H1 (cell line): ENCODE measurements around the gene KDM2A. TPM values are rescaled to one million over a fixed set of nuclear protein-coding genes. Genes with fewer than 3 reads are reported as not detected.

Source experiments
- CTCF ChIA-PET: fragments of 300-600 bp; sonication (Branson Sonifier 250); formaldehyde crosslinking; loops from one replicate; lab custom pipeline; 2021; ENCODE audit not compliant: partially characterized antibody; lab: Charles Lee
- POLR2A ChIA-PET: fragments of 300-600 bp; sonication (Branson Sonifier 250); formaldehyde crosslinking; loops from one replicate; lab custom pipeline; 2021; ENCODE audit warnings: inconsistent platforms; ENCODE audit not compliant: partially characterized antibody; lab: Charles Lee
- DNase-seq, 2 experiments: peaks; one replicate each; pipeline versions ENCODE4 v3.0.0 to v3.0.0-alpha.2; 2010 to 2022; ENCODE audit warnings: low spot score in 2 of 2, low read depth in 1 of 2, mixed read lengths in 1 of 2
- FAIRE-seq: peaks from 2 replicates; lab custom pipeline; 2011; peaks lifted over from hg19 to GRCh38; lab: Jason Lieb, UNC
- H2AFZ ChIP-seq: 2 replicates; pipeline ENCODE4 v1.8.1; 2012; ENCODE audit warnings: low read length, inconsistent platforms
- H2AK5ac ChIP-seq: 2 replicates; pipeline ENCODE4 v1.6.1; 2013; ENCODE audit warnings: low read depth, low read length
- H2BK120ac ChIP-seq: replicated peaks from 2 replicates; pipeline ENCODE3; 2013; ENCODE audit warnings: low read depth, low read length, inconsistent platforms
- H2BK12ac ChIP-seq: 2 replicates; pipeline ENCODE4 v1.6.1; 2013; ENCODE audit warnings: low read depth, low read length
- H2BK15ac ChIP-seq: 2 replicates; pipeline ENCODE4 v1.6.1; 2013; ENCODE audit warnings: low read length
- H2BK20ac ChIP-seq: 2 replicates; pipeline ENCODE4 v1.6.1; 2013; ENCODE audit warnings: low read length
- H2BK5ac ChIP-seq: 2 replicates; pipeline ENCODE4 v1.6.1; 2013; ENCODE audit warnings: low read depth, low read length
- H3K14ac ChIP-seq: 2 replicates; pipeline ENCODE4 v1.6.1; 2013; ENCODE audit warnings: inconsistent platforms; ENCODE audit not compliant: insufficient read length
- H3K18ac ChIP-seq: 2 replicates; pipeline ENCODE4 v1.6.1; 2013; ENCODE audit warnings: low read length; ENCODE audit errors: extremely low read depth
- H3K23ac ChIP-seq: 2 replicates; pipeline ENCODE4 v1.6.1; 2013; ENCODE audit warnings: inconsistent platforms; ENCODE audit not compliant: insufficient read length
- H3K23me2 ChIP-seq: 2 replicates; pipeline ENCODE4 v1.6.1; 2013; ENCODE audit warnings: low read depth, low read length
- H3K27ac ChIP-seq: 2 replicates; pipeline ENCODE4 v1.6.1; 2011; ENCODE audit warnings: low read depth, low read length, inconsistent platforms
- H3K27me3 ChIP-seq, 4 experiments: replicated peaks in 1 of 4; 1 replicate in 1 of 4; 2 replicates in 3 of 4; pipeline versions ENCODE4 v1.6.1 to v1.8.1; 2011 to 2013; ENCODE audit warnings: low read length in 3 of 4, mild to moderate bottlenecking in 3 of 4, inconsistent platforms in 2 of 4, mixed read lengths in 2 of 4, moderate library complexity in 1 of 4; ENCODE audit not compliant: control insufficient read depth in 3 of 4, insufficient read depth in 3 of 4; ENCODE audit errors: extremely low read depth in 1 of 4
- H3K36me3 ChIP-seq, 4 experiments: 2 replicates each; pipeline versions ENCODE4 v1.6.1 to v1.8.1; 2011 to 2013; ENCODE audit warnings: mild to moderate bottlenecking in 4 of 4, low read length in 3 of 4, moderate library complexity in 2 of 4, control low read depth in 1 of 4, inconsistent platforms in 1 of 4; ENCODE audit not compliant: insufficient read depth in 4 of 4, control insufficient read depth in 2 of 4
- H3K4ac ChIP-seq: replicated peaks from 2 replicates; pipeline ENCODE3; 2013; ENCODE audit warnings: low read length, low read depth, mixed read lengths, inconsistent platforms; ENCODE audit not compliant: insufficient read length
- H3K4me1 ChIP-seq, 4 experiments: replicated peaks in 1 of 4; 1 replicate in 1 of 4; 2 replicates in 3 of 4; pipeline versions ENCODE4 v1.6.1 to v1.8.1; 2011 to 2013; ENCODE audit warnings: low read length in 3 of 4, inconsistent platforms in 2 of 4, mixed read lengths in 1 of 4; ENCODE audit not compliant: insufficient read depth in 4 of 4, control insufficient read depth in 3 of 4
- H3K4me2 ChIP-seq, 2 experiments: 2 replicates each; pipeline versions ENCODE4 v1.6.1 to v1.8.1; 2011 to 2013; ENCODE audit warnings: low read depth in 2 of 2, low read length in 2 of 2, control low read depth in 1 of 2, inconsistent platforms in 1 of 2, mild to moderate bottlenecking in 1 of 2; ENCODE audit not compliant: insufficient read depth in 1 of 2
- H3K4me3 ChIP-seq, 4 experiments: fragments of 200-600, 300-600 bp in 1 of 4; sonication (generic), shearing (Covaris generic), sonication (Bioruptor Twin) in 1 of 4; 2 replicates each; pipeline versions ENCODE4 v1.5.1 to v1.8.1; 2011 to 2016; ENCODE audit warnings: low read length in 4 of 4, low read depth in 3 of 4, control low read depth in 2 of 4, inconsistent platforms in 2 of 4, mild to moderate bottlenecking in 2 of 4, mixed read lengths in 1 of 4, moderate library complexity in 1 of 4; ENCODE audit not compliant: insufficient read depth in 2 of 4; ENCODE audit errors: extremely low read depth in 1 of 4
- H3K56ac ChIP-seq: replicated peaks from 2 replicates; pipeline ENCODE3; 2013; ENCODE audit warnings: low read depth, mild to moderate bottlenecking, mixed read lengths, low read length, inconsistent platforms; ENCODE audit not compliant: insufficient read length
- H3K79me1 ChIP-seq: 2 replicates; pipeline ENCODE4 v1.6.1; 2013; ENCODE audit warnings: low read depth, low read length, control low read depth
- H3K79me2 ChIP-seq, 2 experiments: 2 replicates each; pipeline versions ENCODE4 v1.6.1 to v1.8.1; 2012 to 2013; ENCODE audit warnings: low read length in 2 of 2, mild to moderate bottlenecking in 2 of 2, inconsistent platforms in 1 of 2; ENCODE audit not compliant: insufficient read depth in 2 of 2, control insufficient read depth in 1 of 2
- H3K9ac ChIP-seq, 4 experiments: replicated peaks in 1 of 4; 1 replicate in 1 of 4; 2 replicates in 3 of 4; pipeline versions ENCODE4 v1.6.1 to v1.8.1; 2011 to 2013; ENCODE audit warnings: low read depth in 3 of 4, low read length in 3 of 4, control low read depth in 2 of 4, mild to moderate bottlenecking in 2 of 4, moderate library complexity in 2 of 4, inconsistent platforms in 1 of 4; ENCODE audit errors: extremely low read depth in 1 of 4
- H3K9me3 ChIP-seq, 2 experiments: 2 replicates each; pipeline versions ENCODE4 v1.6.1 to v1.8.1; 2012 to 2013; ENCODE audit warnings: mild to moderate bottlenecking in 2 of 2, moderate library complexity in 2 of 2, control low read depth in 1 of 2, inconsistent platforms in 1 of 2, low read depth in 1 of 2, low read length in 1 of 2, mixed read lengths in 1 of 2; ENCODE audit not compliant: insufficient read depth in 2 of 2
- H4K20me1 ChIP-seq, 2 experiments: replicated peaks in 1 of 2; 2 replicates each; pipeline versions ENCODE3 to v1.8.1; 2011 to 2013; ENCODE audit warnings: inconsistent platforms in 2 of 2, low read length in 2 of 2, mild to moderate bottlenecking in 1 of 2; ENCODE audit not compliant: insufficient read depth in 2 of 2, control insufficient read depth in 1 of 2
- H4K5ac ChIP-seq: 2 replicates; pipeline ENCODE4 v1.6.1; 2013; ENCODE audit warnings: low read length, low read depth, mixed read lengths, inconsistent platforms; ENCODE audit not compliant: insufficient read length
- H4K8ac ChIP-seq: 2 replicates; pipeline ENCODE4 v1.8.0; 2013; ENCODE audit warnings: mild to moderate bottlenecking, moderate library complexity, low read length, inconsistent platforms; ENCODE audit not compliant: insufficient read depth; ENCODE audit errors: extremely low read depth
- H4K91ac ChIP-seq: replicated peaks from 2 replicates; pipeline ENCODE3; 2013; ENCODE audit warnings: low read length, mixed read lengths, inconsistent platforms; ENCODE audit not compliant: insufficient read length
- BRCA1 ChIP-seq: IDR thresholded peaks from 2 replicates; pipeline ENCODE4 v1.6.1; 2012; ENCODE audit warnings: low read depth, low read length, improper control_type of control experiment
- CREB1 ChIP-seq: IDR thresholded peaks from 2 replicates; pipeline ENCODE4 v1.6.1; 2012; ENCODE audit warnings: inconsistent platforms
- KDM4A ChIP-seq: IDR thresholded peaks from one replicate; pipeline ENCODE4 v1.7.1; 2012; ENCODE audit warnings: low read depth, mild to moderate bottlenecking, moderate library complexity, low read length, inconsistent platforms; ENCODE audit not compliant: severe bottlenecking
- NANOG ChIP-seq: IDR thresholded peaks from 2 replicates; pipeline ENCODE4 v1.6.1; 2011; ENCODE audit warnings: low read length, low read depth, mild to moderate bottlenecking, inconsistent platforms; ENCODE audit not compliant: insufficient read depth, poor library complexity, severe bottlenecking
- POLR2AphosphoS5 ChIP-seq: IDR thresholded peaks from 2 replicates; pipeline ENCODE4 v1.6.1; 2011; ENCODE audit warnings: low read depth, low read length
- whole genome bisulfite sequencing, 2 experiments: shearing (Covaris generic) in 1 of 2; methylation state at CpG; one replicate each; pipeline versions ENCODE4 v1.1.6 to v1.1.7; 2013 to 2015; ENCODE audit warnings: low lambda C conversion rate in 2 of 2, mixed read lengths in 2 of 2, inconsistent platforms in 1 of 2, low coverage in 1 of 2, missing lambda C conversion rate in 1 of 2; ENCODE audit not compliant: insufficient replicate concordance in 2 of 2, insufficient coverage in 1 of 2, insufficient read length in 1 of 2; ENCODE audit errors: extremely low coverage in 1 of 2, missing lambda C conversion rate in 1 of 2; 5-methylcytosine and 5-hydroxymethylcytosine counted together
- polyA plus RNA-seq, 7 experiments: library from polyadenylated mRNA; depleted of rRNA in 3 of 7; stranded (reverse) in 5 of 7; unstranded in 2 of 7; fragments of >200 nt in 5 of 7; fragments of 200-250 nt in 2 of 7; gene quantifications; 1 replicate in 5 of 7; 2 replicates in 1 of 7; 4 replicates in 1 of 7; pipeline versions ENCODE4 v1.2.1 to v1.2.3, GENCODE V29; 2011 to 2013; ENCODE audit warnings: missing spikeins in 2 of 7, mixed read lengths in 2 of 7
- total RNA-seq: library from RNA; stranded (reverse); fragmentation: NEBNext Ultra II Directional; extraction: Animal tissue kit (Norgen Biotek cat#: 25700); gene quantifications from 2 replicates; pipeline ENCODE4 v1.2.1, GENCODE V29; 2021

The KDM2A gene
- total and polyA plus RNA-seq, 2 of the 8 experiments (the other 6 are each of a cell fraction or from before 2014, with no cell fraction given): 55.4 to 66.2 TPM

- FAIRE-seq: no peak
- Histone ChIP-seq H3K4ac (no peak overlapping the region), H3K56ac (no peak overlapping the region), H3K4me2 (no peak overlapping the region), H2AK5ac (no peak overlapping the region), H3K9me3 (no peaks in the 10 kb centered on the region; a peak in 1 of 4 replicates), H2BK5ac (no peak overlapping the region), H3K23me2 (peaks cover 12% of the 10 kb centered on the region; the same call in 1 of the 2 replicates), H3K27me3 (no peaks in the 10 kb centered on the region), H3K79me2 (no peaks in the 10 kb centered on the region), H2BK15ac (no peak overlapping the region), H2BK20ac (no peak overlapping the region), H2BK12ac (no peak overlapping the region), H3K14ac (no peak overlapping the region), H3K4me1 (peaks cover 0 to 12% (median 9%) of the 10 kb centered on the region in 4 experiments; a peak in 5 of 7 replicates), H4K8ac (no peak overlapping the region), H3K36me3 (peaks cover 0 to 21% (median 10%) of the 10 kb centered on the region in 4 experiments; a peak in 3 of 8 replicates), H3K9ac (no peak overlapping the region), H4K91ac (no peak overlapping the region), H3K79me1 (no peaks in the 10 kb centered on the region; the same call in 1 of the 2 replicates), H4K20me1 (peaks cover 0 to 5% of the 10 kb centered on the region in 2 experiments), H3K18ac (no peak overlapping the region), H4K5ac (no peak overlapping the region), H2BK120ac (no peak overlapping the region), H2AFZ (no peak overlapping the region), H3K4me3 (no peak overlapping the region), H3K27ac (no peak overlapping the region), H3K23ac (no peak overlapping the region)
- CTCF ChIA-PET: interaction anchor here (0.7 to 2.2 kb wide), 7 partner anchors 12 to 58 kb away, joined by 3 to 10 read pairs (median 4); partner anchors contain the start of gene GRK2
- 93% methylated on average over 5 of the region's 7 CpGs; no CpG with 5 or more reads in 1 of the 2 experiments for WGBS, 2 experiments
- POLR2A ChIA-PET: interaction anchor here (1.4 to 9.7 kb wide), 3 partner anchors 10 to 21 kb away, joined by 3 to 106 read pairs (median 4); partner anchors contain the start of gene ANKRD13D
- no peak for DNase-seq
- no peak for TF ChIP-seq POLR2AphosphoS5
- no peak for TF ChIP-seq NANOG
- no peak for TF ChIP-seq KDM4A
- TF ChIP-seq CREB1: no peak
- TF ChIP-seq BRCA1: no peak
Measured at GRCh38 chr11:67298786-67299185, 179.7 kb downstream of the KDM2A start.
